Measurements from ENCODE around the gene ZC2HC1C. TPM values are rescaled to one million over a fixed set of nuclear protein-coding genes. Genes with fewer than 3 reads are reported as not detected.

Gene ZC2HC1C
- total RNA-seq, 1 donor: 2.2 TPM

- H3K4me3 ChIP-seq (ENCODE audit: low read depth, low read length): no peak overlapping the region
- TF ChIP-seq CTCF (IDR thresholded peaks at IDR 0.05; ENCODE audit: insufficient read depth, low read depth, low read length): no peak
- peak; percentile 84 for DNase-seq (ENCODE audit: low read depth)
These were observed 15.8 kb upstream of the ZC2HC1C start for GRCh38 chr14:75053396-75054291.

GRCh38 chr14:75054421-75054820 lies 15.0 kb upstream of the ZC2HC1C start:
- no peak for TF ChIP-seq CTCF (IDR thresholded peaks at IDR 0.05; ENCODE audit: insufficient read depth, low read depth, low read length)
- DNase-seq (ENCODE audit: low read depth): no peak
- H3K4me3 ChIP-seq (ENCODE audit: low read depth, low read length): no peak overlapping the region

GRCh38 chr14:75059642-75060041 lies 9.8 kb upstream of the ZC2HC1C start:
- peak; percentile 73 for DNase-seq (ENCODE audit: low read depth)
- H3K4me3 ChIP-seq (ENCODE audit: low read depth, low read length): no peak overlapping the region
- TF ChIP-seq CTCF (IDR thresholded peaks at IDR 0.05; ENCODE audit: insufficient read depth, low read depth, low read length): no peak

GRCh38 chr14:75060420-75060819 lies 9.0 kb upstream of the ZC2HC1C start:
- DNase-seq (ENCODE audit: low read depth): no peak
- TF ChIP-seq CTCF (IDR thresholded peaks at IDR 0.05; ENCODE audit: insufficient read depth, low read depth, low read length): no peak
- H3K4me3 ChIP-seq (ENCODE audit: low read depth, low read length): no peak overlapping the region

GRCh38 chr14:75063013-75063412 lies 6.4 kb upstream of the ZC2HC1C start:
- TF ChIP-seq CTCF (IDR thresholded peaks at IDR 0.05; ENCODE audit: insufficient read depth, low read depth, low read length): no peak

GRCh38 chr14:75063491-75064204 lies 5.8 kb upstream of the ZC2HC1C start, which contains the start of gene ACYP1:
Gene ACYP1, minus strand, starts transcription at chr14:75064024. Its CDS starts 471 bp downstream, at chr14:75063553.
- H3K4me3 ChIP-seq (ENCODE audit: low read depth, low read length): peak within 1 kb of the TSS; percentile 91
- peak; percentile 90 for DNase-seq (ENCODE audit: low read depth)
- peak; percentile 4 for TF ChIP-seq CTCF (IDR thresholded peaks at IDR 0.05; ENCODE audit: insufficient read depth, low read depth, low read length)

More at GRCh38 chr14:75063013-75063412, 6.4 kb upstream of the ZC2HC1C start:
- DNase-seq (ENCODE audit: low read depth): no peak
- H3K4me3 ChIP-seq (ENCODE audit: low read depth, low read length): peak overlapping the region; percentile 91

All from fibroblast of villous mesenchyme (primary cell).